Calu3 (cell line): Measurements from ENCODE around the gene THBS4. TPM values are rescaled to one million over a fixed set of nuclear protein-coding genes. Genes with fewer than 3 reads are reported as not detected.

Experiments
- BruUV-seq: library from RNA; stranded (reverse); fragments of 400-500 nt; replicated peaks from 2 replicates; lab custom pipeline; 2021; lab: Mats Ljungman, UMichigan
- CTCF ChIA-PET: fragments of 300-600 bp; sonication (Branson Sonifier 250); formaldehyde crosslinking; loops from one replicate; lab custom pipeline; 2022; ENCODE audit warnings: antibody characterized with exemption; lab: Charles Lee
- DNase-seq: peaks from one replicate; pipeline ENCODE4 v3.0.0; 2022
- H3K27ac Mint-ChIP-seq: one replicate; pipeline ENCODE4 v1.8.0; 2022; ENCODE audit warnings: mixed read lengths; ENCODE audit not compliant: unreplicated experiment
- H3K27me3 Mint-ChIP-seq: one replicate; pipeline ENCODE4 v1.8.0; 2022; ENCODE audit warnings: mixed read lengths; ENCODE audit not compliant: unreplicated experiment
- H3K36me3 Mint-ChIP-seq: one replicate; pipeline ENCODE4 v1.8.0; 2022; ENCODE audit warnings: mild to moderate bottlenecking, moderate library complexity, mixed read lengths; ENCODE audit not compliant: insufficient read depth, unreplicated experiment
- H3K4me1 Mint-ChIP-seq: one replicate; pipeline ENCODE4 v1.8.0; 2022; ENCODE audit warnings: mild to moderate bottlenecking, low read depth, mixed read lengths; ENCODE audit not compliant: unreplicated experiment
- H3K4me3 Mint-ChIP-seq: one replicate; pipeline ENCODE4 v1.8.0; 2022; ENCODE audit warnings: mild to moderate bottlenecking, low read depth, moderate library complexity, mixed read lengths; ENCODE audit not compliant: unreplicated experiment
- H3K9me3 Mint-ChIP-seq: one replicate; pipeline ENCODE4 v1.8.0; 2022; ENCODE audit warnings: low read depth, mixed read lengths; ENCODE audit not compliant: unreplicated experiment
- intact Hi-C: fragments of 100-400 bp; cut with micrococcal nuclease; formaldehyde crosslinking; loops from one replicate; pipeline ENCODE4 v1.10.0; 2022; ENCODE audit not compliant: unreplicated experiment
- total RNA-seq: library from RNA; stranded (reverse); gene quantifications from 2 replicates; pipeline ENCODE4 v1.2.3, GENCODE V29; 2022
- TF ChIP-seq, protein P1 (sequence below): fragments of 200-600 bp; IDR thresholded peaks from one replicate; pipeline ENCODE4 v1.8.0; 2022; ENCODE audit warnings: antibody characterized with exemption; ENCODE audit not compliant: unreplicated experiment

Gene THBS4
- total RNA-seq, 1 experiment from 2014 or later: 0.52 TPM

DNA sequence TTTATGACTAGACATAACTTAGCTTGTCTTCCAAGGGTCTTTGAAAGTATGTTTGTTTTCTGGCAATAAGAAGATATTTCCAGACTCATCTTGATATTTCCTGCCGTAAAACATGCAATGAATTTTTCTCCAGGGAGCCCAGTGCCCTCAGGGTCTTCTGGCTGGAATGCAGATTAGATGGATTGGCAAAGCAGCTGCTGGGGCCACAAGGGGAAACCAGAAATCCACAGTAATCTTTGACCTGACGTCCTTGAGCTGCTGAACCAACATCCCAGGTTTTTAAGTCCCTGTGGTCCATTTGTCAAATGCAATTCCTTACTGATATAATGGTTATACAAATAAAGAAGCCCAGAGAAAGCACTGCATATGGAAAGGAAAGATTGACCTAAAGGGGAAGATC, 93.0 kb downstream of the THBS4 start:
- H3K9me3 Mint-ChIP-seq: peaks cover 7% of the 10 kb centered on the region
- intact Hi-C loops: no loop called here
- BruUV-seq: no TSS peak
- DNase-seq: no peak
- no peaks in the 10 kb centered on the region for H3K36me3 Mint-ChIP-seq
- H3K27me3 Mint-ChIP-seq: no peaks in the 10 kb centered on the region
- peaks cover 12% of the 10 kb centered on the region for H3K4me1 Mint-ChIP-seq
- no peak overlapping the region for H3K4me3 Mint-ChIP-seq
- no peak overlapping the region for H3K27ac Mint-ChIP-seq
- TF ChIP-seq, protein P1, sequence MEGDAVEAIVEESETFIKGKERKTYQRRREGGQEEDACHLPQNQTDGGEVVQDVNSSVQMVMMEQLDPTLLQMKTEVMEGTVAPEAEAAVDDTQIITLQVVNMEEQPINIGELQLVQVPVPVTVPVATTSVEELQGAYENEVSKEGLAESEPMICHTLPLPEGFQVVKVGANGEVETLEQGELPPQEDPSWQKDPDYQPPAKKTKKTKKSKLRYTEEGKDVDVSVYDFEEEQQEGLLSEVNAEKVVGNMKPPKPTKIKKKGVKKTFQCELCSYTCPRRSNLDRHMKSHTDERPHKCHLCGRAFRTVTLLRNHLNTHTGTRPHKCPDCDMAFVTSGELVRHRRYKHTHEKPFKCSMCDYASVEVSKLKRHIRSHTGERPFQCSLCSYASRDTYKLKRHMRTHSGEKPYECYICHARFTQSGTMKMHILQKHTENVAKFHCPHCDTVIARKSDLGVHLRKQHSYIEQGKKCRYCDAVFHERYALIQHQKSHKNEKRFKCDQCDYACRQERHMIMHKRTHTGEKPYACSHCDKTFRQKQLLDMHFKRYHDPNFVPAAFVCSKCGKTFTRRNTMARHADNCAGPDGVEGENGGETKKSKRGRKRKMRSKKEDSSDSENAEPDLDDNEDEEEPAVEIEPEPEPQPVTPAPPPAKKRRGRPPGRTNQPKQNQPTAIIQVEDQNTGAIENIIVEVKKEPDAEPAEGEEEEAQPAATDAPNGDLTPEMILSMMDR: no peak
- CTCF ChIA-PET: no interaction called here

DNA sequence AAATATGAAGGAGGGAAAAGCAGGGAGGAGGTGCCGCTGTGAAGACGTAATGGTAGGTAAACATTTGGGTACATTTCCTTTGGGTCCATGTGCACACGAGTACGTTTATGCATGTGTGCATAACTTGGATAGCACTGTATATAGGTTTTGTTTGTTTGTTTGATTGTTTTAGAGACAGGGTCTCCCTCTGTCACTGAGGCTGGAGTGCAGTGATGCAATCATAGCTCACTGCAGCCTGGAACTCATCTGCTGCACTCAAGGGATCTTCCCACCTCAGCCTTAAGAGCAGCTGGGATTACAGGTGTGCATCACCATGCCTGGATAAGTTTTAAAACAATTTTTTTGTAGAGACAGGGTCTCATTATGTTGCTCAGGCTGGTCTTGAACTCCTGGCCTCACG, 94.0 kb downstream of the THBS4 start:
- intact Hi-C loops: no loop called here
- Mint-ChIP-seq H3K36me3 (no peaks in the 10 kb centered on the region), H3K4me3 (no peak overlapping the region), H3K27me3 (no peaks in the 10 kb centered on the region), H3K4me1 (peaks cover 12% of the 10 kb centered on the region), H3K27ac (no peak overlapping the region), H3K9me3 (peaks cover 7% of the 10 kb centered on the region)
- CTCF ChIA-PET: no interaction called here
- TF ChIP-seq, protein P1: no peak
- DNase-seq: no peak
- no TSS peak for BruUV-seq

Other genes with a start within 250 kb of the THBS4 start
- gene MTX3, start 44.1 kb upstream of the THBS4 start, total RNA-seq: 17.5 and 22.7 TPM in 2 replicates
- 47.0 and 49.2 TPM in 2 replicates for gene SERINC5, start 220.7 kb downstream of the THBS4 start, total RNA-seq